ENCODE data around the gene RAD51B.
"Not testable (repeated sequence)": the region's sequence is repeated elsewhere in the genome, so short reads cannot be mapped to it uniquely, and the experiment has no call there.

The RAD51B gene

DNA sequence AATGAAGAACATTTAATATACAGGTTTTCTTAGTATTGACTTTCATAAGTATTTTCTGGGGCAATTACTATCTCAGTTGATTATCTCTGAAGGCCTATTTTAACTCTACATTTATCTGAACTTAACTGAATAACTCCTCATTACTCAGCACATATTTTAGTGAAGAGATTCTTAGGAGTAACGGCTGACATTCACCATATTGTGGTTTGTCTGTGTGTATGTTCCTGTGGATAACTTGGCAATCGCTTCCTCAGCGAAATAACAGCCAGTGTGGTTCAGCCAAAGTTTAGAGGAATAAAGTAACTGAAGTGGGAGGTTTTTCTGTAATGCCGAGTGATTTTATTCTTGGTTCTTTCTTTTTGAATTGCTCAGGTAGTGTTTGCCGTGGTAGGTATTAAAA is 168.0 kb downstream of the RAD51B start:
- no peak for FAIRE-seq

GRCh38 chr14:67988210-67988609 is 168.6 kb downstream of the RAD51B start:
- not testable (repeated sequence) for FAIRE-seq

DNA sequence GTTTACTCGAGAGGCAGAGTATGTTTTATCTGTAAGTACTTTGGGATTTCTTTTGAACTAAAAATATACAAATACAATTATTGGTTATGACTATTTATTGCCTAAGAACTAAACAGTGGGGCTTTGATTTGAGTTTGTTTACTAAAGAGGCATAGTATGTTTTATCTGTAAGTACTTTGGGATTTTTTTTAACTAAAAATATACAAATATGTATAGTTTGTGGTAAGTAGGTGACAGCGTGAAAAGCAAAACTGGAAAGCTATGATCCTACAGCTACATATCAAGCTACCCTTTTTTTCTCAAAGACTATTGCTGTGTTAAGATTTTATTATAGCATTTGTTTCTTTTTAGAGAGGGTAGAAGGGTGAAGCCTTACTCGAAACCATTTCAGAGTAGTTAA is 171.0 kb downstream of the RAD51B start:
- FAIRE-seq: peak; percentile 37

DNA sequence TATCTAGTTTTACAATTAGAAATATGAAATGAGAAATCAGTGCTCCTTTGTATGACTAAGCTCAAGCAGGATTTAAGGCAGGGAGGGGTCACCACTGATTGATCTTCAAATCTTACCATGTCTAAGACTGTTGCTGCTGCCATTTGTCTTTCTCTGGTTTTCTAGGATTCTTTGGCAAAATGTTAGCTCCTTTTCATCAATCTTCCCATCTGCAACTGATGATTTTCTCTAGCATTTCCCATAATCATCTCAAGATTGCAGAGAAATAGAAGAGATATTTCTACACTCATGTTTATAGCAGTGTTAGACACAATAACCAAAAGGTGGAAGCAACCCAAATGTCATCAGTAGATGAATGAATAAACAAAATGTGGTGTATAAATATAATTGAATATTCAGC is 175.0 kb downstream of the RAD51B start:
- peak; percentile 25 for FAIRE-seq

- peak; percentile 17 for FAIRE-seq
These were observed 176.7 kb downstream of the RAD51B start for GRCh38 chr14:67996235-67996634.

DNA sequence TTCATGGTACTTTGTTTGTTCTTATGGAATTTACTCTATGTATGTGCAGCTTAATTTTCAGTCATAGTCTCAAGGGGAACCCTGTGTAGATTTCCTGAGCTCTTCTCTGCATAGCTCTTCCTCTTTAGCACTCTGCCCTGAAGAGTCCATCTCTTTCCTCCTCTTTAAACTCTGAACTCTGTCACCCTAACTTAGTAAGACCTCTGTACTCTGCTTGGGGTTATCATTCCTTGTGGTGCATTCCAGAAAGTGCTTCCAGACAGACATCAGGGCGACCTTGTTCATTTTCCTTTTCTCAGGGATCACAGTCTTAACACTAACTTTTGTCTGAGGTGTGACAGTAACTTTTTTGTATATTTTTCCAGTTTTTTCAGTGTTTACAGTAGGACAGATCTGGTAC is 179.3 kb downstream of the RAD51B start:
- peak; percentile 8 for FAIRE-seq

DNA sequence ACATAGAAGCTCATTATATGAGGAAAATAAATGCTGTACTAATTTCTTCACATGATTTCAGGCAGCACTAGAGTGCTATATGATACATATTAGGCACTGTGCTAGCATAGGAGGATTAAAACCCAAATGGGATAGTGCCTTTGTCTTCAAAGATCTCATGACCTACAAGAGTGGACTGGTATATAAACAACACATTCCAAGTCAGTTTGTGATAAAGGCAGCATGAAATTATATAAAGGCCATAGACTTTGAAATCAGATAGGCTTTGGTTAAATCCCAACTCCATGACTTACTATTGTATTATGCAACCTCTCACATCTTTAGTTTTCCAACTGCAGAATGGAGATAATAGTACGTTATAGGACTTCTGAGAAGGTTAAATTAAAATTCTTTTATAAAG is 179.7 kb downstream of the RAD51B start:
- no peak for FAIRE-seq

DNA sequence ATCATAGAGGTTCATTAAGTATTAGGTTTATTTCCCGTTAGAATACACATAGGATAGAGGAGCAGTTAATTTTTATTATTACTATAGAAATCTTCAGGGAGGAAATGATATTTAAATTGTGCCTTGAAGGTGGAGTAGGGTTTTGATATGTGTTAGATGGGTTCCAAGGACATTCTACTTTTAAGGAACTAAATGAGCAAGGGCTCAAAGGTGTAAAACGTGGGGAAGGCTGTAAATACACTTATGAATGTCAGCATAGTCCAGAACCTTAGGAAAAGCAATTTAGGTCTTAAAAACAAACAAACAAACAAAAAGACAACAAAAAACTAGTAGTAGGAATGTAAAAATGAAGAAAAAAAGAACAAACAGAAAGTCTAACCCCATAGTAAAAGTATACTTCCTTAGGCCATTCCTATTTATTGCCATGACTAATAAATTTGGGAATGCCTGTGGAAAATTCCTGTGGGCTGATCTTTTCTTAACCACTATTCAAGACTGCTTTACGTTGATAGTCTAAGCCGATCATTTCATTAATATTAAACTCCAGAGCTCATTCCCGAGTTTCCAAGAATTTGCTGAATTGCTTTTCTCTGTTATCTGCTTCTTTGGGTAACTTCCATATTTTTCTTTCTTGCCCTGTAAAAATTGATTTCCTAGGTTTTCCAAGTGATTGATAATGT is 180.3 kb downstream of the RAD51B start:
- FAIRE-seq: peak; percentile 99

GRCh38 chr14:68000511-68000910 is 180.9 kb downstream of the RAD51B start:
- FAIRE-seq: no peak

GRCh38 chr14:68008491-68008890 is 188.9 kb downstream of the RAD51B start:
- FAIRE-seq: peak; percentile 98

GRCh38 chr14:68011406-68012028 is 191.9 kb downstream of the RAD51B start:
- no peak for FAIRE-seq

DNA sequence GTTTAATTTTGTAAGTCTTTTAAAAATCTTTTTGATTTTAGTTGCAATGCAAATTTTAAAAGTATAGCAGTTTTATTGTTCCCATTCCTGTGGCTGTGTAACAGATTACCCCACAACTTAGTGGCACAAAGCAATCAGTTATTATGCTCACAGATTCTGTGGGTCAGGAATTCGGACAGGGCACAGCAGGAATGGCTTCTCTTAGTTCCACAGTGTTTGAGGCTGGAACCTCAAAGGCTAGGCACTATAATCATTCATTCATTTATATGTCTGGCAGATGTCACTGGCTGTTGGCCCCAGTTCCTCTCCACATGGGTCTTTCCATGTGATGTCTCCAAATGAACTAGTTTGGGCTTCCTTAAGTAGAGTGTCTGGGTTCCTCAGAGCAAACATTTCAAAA is 193.3 kb downstream of the RAD51B start:
- peak; percentile 27 for FAIRE-seq

- FAIRE-seq: no peak
These were observed 193.7 kb downstream of the RAD51B start for GRCh38 chr14:68013326-68013725.

DNA sequence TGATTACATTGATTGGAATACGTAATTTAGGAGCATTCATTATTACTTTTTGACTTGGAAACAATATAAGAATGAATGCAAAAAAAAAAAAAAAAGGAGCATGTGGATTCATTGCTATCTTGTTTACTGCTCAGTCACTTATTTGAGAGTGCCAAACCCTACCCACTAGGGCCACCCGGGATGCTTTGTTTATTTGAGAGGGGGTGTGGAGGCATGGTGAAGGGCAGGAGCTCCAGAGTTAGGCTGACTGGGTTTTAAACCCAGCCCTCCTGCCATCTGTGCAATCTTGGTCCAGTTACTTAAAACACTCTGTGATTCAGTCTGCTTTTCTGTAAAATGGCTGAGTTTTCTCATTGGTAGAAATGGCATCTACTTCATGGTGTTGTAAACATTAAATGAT is 195.2 kb downstream of the RAD51B start:
- FAIRE-seq: no peak

DNA sequence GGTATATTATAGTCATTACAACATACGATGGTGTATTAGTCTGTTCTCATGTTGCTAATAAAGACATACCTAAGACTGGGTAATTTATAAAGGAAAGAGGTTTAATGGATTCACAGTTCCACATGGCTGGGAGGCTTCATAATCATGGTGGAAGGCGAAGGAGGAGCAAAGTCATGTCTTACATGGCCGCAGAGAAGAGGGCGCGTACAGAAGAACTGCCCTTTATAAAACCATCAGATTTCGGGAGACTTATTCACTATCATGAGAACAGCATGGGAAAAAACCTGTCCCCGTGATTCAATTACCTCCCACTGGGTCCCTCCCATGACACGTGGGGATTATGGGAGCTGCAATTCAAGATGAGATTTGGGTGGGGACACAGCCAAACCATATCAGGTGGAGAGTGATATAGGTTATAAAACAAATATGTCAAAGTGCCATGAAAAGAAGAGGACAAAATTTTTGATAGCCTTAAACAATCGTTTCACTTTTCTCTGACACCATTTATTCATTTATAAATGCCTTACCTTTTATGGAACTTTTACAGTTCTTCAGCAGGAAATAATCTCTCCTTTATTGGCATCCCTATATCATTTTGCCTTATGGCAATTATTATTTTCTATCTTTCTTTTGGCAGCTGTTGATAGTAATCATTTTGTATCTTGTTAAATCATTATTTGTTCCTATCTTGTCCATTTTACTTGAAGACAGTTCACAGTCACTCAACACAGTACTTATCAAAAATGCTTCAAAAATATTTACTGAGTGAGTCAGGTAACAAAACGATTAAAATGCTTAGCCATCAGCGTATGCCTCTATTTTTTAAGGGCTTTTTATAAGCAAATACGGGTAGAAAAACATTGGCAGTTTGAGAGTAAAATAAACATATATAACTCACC is 196.0 kb downstream of the RAD51B start:
- no peak for FAIRE-seq

GRCh38 chr14:68016255-68016914 is 196.8 kb downstream of the RAD51B start:
- peak; percentile 99 for FAIRE-seq

- no peak for FAIRE-seq
These were observed 199.0 kb downstream of the RAD51B start for GRCh38 chr14:68018598-68018997.

GRCh38 chr14:68020493-68020892 is 200.9 kb downstream of the RAD51B start:
- peak; percentile 82 for FAIRE-seq

DNA sequence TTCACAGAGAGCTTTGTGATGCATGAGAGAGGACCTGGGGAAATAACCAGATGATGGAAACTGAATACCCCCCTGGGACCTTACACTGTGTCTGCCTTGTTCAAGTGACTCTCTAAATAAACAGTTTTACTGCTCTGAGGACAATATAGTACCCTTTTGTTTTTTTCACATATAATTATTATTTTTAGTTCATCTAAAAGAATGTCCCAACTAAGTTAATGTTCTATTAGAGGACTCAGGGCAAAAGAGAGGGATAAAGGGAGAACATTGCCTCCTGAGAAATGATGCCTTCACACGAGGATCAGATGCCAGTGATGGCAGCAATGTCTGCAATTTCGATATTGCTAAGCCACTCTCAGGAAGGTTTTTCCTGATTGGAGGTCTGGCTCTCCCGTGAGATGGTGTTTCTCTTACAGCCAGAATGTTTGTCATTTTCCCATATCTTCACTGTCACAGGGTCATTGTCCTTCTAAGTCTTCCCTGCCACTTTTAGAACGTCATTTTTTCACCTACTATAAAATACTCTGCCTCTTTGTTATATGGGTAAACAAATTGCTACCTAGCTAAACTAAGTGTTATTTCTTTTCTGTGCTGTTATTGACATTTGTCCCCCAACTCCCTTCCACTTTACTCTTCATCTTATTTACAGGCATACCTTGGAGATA is 201.6 kb downstream of the RAD51B start:
- peak; percentile 47 for FAIRE-seq

- no peak for FAIRE-seq
These were observed 207.7 kb downstream of the RAD51B start for GRCh38 chr14:68027276-68027675.

GRCh38 chr14:68028075-68028474 is 208.5 kb downstream of the RAD51B start:
- no peak for FAIRE-seq

DNA sequence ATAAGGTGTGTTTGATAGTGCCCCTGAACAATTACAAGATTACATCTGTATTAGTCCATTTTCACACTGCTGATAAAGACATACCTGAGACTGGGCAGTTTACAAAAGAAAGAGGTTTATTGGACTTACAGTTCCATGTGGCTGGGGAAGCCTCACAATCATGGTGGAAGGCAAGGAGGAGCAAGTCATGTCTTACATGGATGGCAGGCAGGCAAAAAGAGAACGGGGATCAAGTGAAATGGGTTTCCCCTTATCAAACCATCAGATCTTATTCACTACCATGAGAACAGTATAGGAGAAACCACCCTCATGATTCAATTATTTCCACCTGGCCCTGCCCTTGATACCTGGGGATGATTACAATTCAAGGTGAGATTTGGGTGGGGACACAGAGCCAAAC is 211.4 kb downstream of the RAD51B start:
- not testable (repeated sequence) for FAIRE-seq

- no peak for FAIRE-seq
These were observed 212.6 kb downstream of the RAD51B start for GRCh38 chr14:68032154-68032553.
